ENCODE results near the gene SRA1.

DNA sequence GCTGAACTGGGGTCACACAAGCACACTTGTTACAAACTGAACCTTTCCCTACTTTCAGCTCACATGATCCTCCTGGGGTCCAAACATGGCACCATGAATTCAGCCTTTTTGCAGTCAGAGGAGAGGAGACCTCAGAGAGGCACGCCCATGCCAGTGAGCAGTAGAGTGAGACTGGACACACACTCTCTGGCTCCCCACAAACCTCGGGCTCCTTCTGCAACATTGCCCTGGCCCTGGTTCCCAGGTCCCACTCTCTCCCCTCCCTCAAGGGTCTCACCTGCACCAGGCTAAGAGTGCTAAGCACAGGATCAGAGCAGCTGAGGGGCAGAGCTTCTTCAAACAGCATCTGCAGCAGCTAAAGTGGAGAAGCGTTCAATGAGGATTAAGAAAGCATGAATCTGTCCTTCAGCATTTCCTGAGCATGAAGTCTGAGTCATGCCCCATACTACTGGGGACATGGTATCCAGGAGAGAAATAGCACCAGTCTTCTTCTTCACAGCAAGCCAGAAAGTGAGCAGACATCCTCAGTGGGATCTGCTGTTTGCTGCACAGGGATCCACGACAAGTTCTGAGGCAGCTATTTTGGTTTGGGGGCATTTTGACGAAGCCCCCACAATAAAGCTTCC lies 34.6 kb upstream of the SRA1 start:
- TF ChIP-seq, protein P1, sequence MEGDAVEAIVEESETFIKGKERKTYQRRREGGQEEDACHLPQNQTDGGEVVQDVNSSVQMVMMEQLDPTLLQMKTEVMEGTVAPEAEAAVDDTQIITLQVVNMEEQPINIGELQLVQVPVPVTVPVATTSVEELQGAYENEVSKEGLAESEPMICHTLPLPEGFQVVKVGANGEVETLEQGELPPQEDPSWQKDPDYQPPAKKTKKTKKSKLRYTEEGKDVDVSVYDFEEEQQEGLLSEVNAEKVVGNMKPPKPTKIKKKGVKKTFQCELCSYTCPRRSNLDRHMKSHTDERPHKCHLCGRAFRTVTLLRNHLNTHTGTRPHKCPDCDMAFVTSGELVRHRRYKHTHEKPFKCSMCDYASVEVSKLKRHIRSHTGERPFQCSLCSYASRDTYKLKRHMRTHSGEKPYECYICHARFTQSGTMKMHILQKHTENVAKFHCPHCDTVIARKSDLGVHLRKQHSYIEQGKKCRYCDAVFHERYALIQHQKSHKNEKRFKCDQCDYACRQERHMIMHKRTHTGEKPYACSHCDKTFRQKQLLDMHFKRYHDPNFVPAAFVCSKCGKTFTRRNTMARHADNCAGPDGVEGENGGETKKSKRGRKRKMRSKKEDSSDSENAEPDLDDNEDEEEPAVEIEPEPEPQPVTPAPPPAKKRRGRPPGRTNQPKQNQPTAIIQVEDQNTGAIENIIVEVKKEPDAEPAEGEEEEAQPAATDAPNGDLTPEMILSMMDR (conservative IDR thresholded peaks at IDR 0.05; ENCODE audit: low read length), result no peak
- TF ChIP-seq EZH2phosphoT487 (IDR thresholded peaks at IDR 0.05; ENCODE audit: borderline replicate concordance, low read depth, low read length), result no peak
